Measurements from ENCODE around the gene WDFY2.

WDFY2 gene

DNA sequence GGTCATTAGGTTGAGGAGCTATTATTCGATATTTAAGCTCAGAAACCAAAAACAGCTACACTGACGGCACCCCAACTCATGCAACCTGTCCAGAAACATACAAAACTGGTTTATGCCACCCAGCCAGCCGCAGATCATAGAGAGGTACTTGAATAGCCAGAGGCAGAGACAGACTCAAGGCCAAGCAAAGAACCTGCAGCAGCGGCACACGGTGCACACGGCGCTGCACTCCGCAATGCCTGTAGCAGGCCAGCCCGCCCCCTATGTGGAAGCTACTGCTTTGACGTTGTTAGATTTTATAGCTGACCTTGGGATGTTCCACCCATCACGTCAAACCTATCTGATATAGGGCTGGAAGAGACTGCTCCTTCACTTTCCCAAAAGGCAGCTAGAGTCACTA, 231.6 kb downstream of the WDFY2 start:
- TF ChIP-seq MYC (IDR thresholded peaks at IDR 0.05; ENCODE audit: low read depth, low read length) (no peak), POLR2A (IDR thresholded peaks at IDR 0.05; ENCODE audit: extremely low read depth, insufficient read length) (no peak)
- TF ChIP-seq, protein P1, sequence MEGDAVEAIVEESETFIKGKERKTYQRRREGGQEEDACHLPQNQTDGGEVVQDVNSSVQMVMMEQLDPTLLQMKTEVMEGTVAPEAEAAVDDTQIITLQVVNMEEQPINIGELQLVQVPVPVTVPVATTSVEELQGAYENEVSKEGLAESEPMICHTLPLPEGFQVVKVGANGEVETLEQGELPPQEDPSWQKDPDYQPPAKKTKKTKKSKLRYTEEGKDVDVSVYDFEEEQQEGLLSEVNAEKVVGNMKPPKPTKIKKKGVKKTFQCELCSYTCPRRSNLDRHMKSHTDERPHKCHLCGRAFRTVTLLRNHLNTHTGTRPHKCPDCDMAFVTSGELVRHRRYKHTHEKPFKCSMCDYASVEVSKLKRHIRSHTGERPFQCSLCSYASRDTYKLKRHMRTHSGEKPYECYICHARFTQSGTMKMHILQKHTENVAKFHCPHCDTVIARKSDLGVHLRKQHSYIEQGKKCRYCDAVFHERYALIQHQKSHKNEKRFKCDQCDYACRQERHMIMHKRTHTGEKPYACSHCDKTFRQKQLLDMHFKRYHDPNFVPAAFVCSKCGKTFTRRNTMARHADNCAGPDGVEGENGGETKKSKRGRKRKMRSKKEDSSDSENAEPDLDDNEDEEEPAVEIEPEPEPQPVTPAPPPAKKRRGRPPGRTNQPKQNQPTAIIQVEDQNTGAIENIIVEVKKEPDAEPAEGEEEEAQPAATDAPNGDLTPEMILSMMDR (IDR thresholded peaks at IDR 0.05; ENCODE audit: low read depth, low read length) = no peak
- TF ChIP-seq, protein P2, sequence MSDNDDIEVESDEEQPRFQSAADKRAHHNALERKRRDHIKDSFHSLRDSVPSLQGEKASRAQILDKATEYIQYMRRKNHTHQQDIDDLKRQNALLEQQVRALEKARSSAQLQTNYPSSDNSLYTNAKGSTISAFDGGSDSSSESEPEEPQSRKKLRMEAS (IDR thresholded peaks at IDR 0.05; ENCODE audit: low read depth, low read length) = no peak
- DNase-seq (ENCODE audit: low read depth) = no peak
- H3K4me3 ChIP-seq (ENCODE audit: low read depth, low read length) = no peak overlapping the region

DNA sequence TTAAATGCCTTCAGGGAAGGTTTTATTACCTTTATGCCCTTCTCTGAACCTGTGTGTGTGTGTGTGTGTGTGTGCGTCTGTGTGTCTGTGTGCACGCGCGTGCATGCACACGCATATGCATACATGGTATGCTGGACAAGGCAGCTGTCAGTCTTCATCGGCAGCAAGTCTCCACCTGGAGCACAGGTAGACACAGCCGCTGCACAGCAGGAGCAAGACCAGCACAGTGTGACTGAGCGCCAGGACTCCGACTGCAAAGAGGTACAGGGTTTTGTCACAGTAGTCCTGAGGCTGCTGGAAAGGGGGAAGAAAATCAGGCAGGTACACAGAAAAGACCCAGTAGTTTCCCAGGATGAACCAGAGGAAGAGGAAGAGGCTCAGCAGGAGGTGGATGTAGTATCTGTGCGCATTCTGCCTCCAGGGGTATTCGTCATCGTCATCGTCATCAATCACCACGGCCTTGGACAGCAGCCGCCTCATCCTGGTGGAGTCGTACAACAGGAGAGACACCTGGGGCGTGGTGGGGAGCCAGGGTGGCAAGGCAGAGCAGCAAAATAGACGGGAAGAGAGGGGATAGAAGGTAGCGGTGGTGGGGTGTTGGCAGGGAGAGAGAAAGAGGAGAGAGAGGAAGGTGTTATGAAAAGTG, 232.5 kb downstream of the WDFY2 start:
- no peak overlapping the region for H3K4me3 ChIP-seq (ENCODE audit: low read depth, low read length)
- no peak for DNase-seq (ENCODE audit: low read depth)
- TF ChIP-seq MYC (IDR thresholded peaks at IDR 0.05; ENCODE audit: low read depth, low read length) = no peak
- TF ChIP-seq, protein P2 (IDR thresholded peaks at IDR 0.05; ENCODE audit: low read depth, low read length) = no peak
- no peak for TF ChIP-seq POLR2A (IDR thresholded peaks at IDR 0.05; ENCODE audit: extremely low read depth, insufficient read length)
- TF ChIP-seq, protein P1 (IDR thresholded peaks at IDR 0.05; ENCODE audit: low read depth, low read length) = no peak

All from NB4 (cell line).